Ovary (tissue), 9 donors: ENCODE measurements around the gene SAC3D1. TPM values are rescaled to one million over a fixed set of nuclear protein-coding genes. Genes with fewer than 3 reads are reported as not detected.

Source experiments
- DNase-seq, 5 donors: peaks; one replicate each; pipeline ENCODE4 v3.0.0-alpha.2; 2019 to 2020
- H3K27ac ChIP-seq, 2 donors: fragments of 200-600 bp; one replicate each; pipeline versions ENCODE4 v1.5.1 to v1.8.0; 2019 to 2022
- H3K27me3 ChIP-seq: fragments of 200-600 bp; one replicate; pipeline ENCODE4 v1.8.0; 2022
- H3K36me3 ChIP-seq: fragments of 200-600 bp; sonication (generic); one replicate; pipeline ENCODE4 v1.5.1; 2019
- H3K4me1 ChIP-seq: one replicate; pipeline ENCODE4 v1.8.1; 2013; ENCODE audit warnings: mild to moderate bottlenecking, moderate library complexity; ENCODE audit not compliant: insufficient read depth
- H3K4me3 ChIP-seq: fragments of 200-600 bp; sonication (generic); one replicate; pipeline ENCODE4 v1.5.1; 2017
- H3K9me3 ChIP-seq, 2 donors: fragments of 200-600 bp in 1 of 2; sonication (generic) in 1 of 2; one replicate each; pipeline versions ENCODE4 v1.5.1 to v1.8.1; 2013 to 2019; ENCODE audit warnings: mild to moderate bottlenecking in 1 of 2, moderate library complexity in 1 of 2
- CTCF ChIP-seq, 3 donors: fragments of 450-650 bp in 2 of 3; fragments of 200-600 bp in 1 of 3; IDR thresholded peaks; one replicate each; pipeline versions ENCODE4 v1.5.1 to v1.8.0; 2016 to 2022; ENCODE audit warnings: antibody characterized with exemption in 3 of 3, mild to moderate bottlenecking in 1 of 3
- EP300 ChIP-seq: sonication (generic); formaldehyde crosslinking; IDR thresholded peaks from one replicate; pipeline ENCODE4 v1.6.1; 2017; ENCODE audit warnings: antibody characterized with exemption
- POLR2A ChIP-seq: fragments of 450-650 bp; IDR thresholded peaks from one replicate; pipeline ENCODE4 v1.6.1; 2017; ENCODE audit warnings: antibody characterized with exemption, mild to moderate bottlenecking, moderate library complexity
- WGBS, 3 donors: extraction: QIAGEN DNeasy Blood & Tissue Kit in 1 of 3; methylation state at CpG; one replicate each; pipeline versions ENCODE4 v1.1.5 to v1.1.7; 2013 to 2017; 5-methylcytosine and 5-hydroxymethylcytosine counted together
- intact Hi-C, 4 donors: fragments of 100-400 bp; cut with DNase I; formaldehyde crosslinking; loops; one replicate each; pipeline versions ENCODE4 v1.11.0 to v1.15.1; 2022 to 2023
- polyA plus RNA-seq, 2 donors: library from polyadenylated mRNA; stranded (reverse); fragments of 200-250 nt in 1 of 2; fragments of 350-450 nt in 1 of 2; fragmentation: Illumina TruSeq in 1 of 2; extraction: RNeasy Lipid Tissue Mini Kit (QIAGEN cat#74804) in 1 of 2; gene quantifications; one replicate each; pipeline ENCODE4 v1.2.3, GENCODE V29; 2013 to 2014
- total RNA-seq, 7 donors: library from RNA; depleted of rRNA in 2 of 7; stranded (reverse); fragments of >200 nt in 2 of 7; fragmentation: NEBNext Ultra II Directional in 3 of 7; extraction: Animal tissue kit (Norgen Biotek cat#: 25700) in 3 of 7; gene quantifications; one replicate each; pipeline versions ENCODE4 v1.1.0 to v1.2.4, GENCODE V29; 2016 to 2023
- donor health status: DM: no; HTN: no; CAD: no; lungs with moderate emphysema.
- donor health status: DM: no; HTN: no; CAD: no.
- donor health status: Bipolar disorder and iron deficiency.
- donor health status: DM: yes; HTN: yes; CAD: no.
- donor health status: DM: no; HTN: no; CAD: no.
- donor health status: DM: yes; HTN: yes; CAD: no.

Gene SAC3D1
- total and polyA plus RNA-seq, 9 donors: 1.1 to 11.6 (median 7.7) TPM

DNA sequence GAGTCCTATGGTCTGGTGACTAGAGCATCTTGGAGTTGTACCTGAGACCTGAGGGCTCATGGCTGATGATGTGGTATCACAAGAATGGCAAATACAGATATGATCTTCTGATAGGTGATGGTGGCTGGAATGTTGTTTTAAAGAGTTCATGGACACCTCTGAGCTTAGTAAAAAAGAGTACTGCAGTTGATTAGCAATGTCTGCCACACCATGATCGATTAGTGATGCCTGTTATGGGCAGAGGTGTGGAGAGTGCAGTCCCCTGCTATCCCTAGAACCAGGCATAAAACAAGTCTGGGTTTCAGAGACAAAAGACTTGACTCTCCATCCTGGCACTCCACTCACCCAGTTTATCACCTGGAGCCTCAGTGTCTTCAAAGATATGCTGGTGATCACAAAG, 42.9 kb upstream of the SAC3D1 start:
- Histone ChIP-seq H3K9me3 (no peaks in the 10 kb centered on the region), H3K36me3 (no peaks in the 10 kb centered on the region), H3K4me3 (no peak overlapping the region), H3K27ac (no peak overlapping the region), H3K27me3 (no peaks in the 10 kb centered on the region), H3K4me1 (peaks cover 5% of the 10 kb centered on the region)
- no peak for DNase-seq
- intact Hi-C loops: no loop called here
- TF ChIP-seq CTCF (IDR thresholded peaks at IDR 0.05) (no peak), EP300 (no peak), POLR2A (no peak)
- WGBS, 3 donors: 81 to 92% (median 91%) methylated on average over 1 of the region's 1 CpG

DNA sequence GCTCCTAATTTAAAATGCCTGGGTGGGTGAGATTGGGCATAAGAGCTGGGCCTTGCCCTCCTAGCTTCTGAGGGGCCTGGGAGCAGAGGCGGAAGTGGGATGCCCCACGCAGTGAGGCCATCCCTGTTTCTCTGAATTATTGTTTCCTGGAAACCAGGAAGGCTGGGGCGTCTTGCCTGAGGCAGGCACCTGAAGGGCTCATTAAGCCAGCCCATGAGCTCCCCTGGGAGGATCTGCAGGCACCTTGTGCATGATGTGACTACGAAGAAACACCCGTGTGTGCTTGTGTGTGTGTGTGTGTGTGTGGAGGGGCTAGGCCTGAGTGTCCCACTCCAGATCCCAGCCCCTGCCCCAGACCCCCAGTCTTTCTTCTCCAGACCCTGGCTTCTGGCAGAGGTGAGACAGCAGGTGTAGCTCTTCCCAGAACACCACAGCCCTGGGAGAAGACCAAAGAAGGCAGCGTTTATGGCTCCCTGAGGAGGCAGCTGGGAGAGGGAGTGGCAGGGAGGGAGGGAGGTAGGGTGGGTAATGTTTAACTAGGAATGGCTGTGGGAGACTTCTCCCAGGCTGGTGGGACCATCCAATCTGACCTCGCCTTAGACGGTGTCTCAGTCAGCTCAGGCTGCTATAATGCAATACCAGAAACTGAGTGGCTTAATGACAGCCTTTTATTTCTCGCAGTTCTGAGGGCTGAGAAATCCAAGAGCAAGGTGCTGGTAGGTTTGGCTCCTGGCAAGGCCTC, 42.1 kb upstream of the SAC3D1 start:
- no peaks in the 10 kb centered on the region for H3K9me3 ChIP-seq
- no peaks in the 10 kb centered on the region for H3K27me3 ChIP-seq
- H3K36me3 ChIP-seq: no peaks in the 10 kb centered on the region
- 79 to 83% (median 79%) methylated on average over 9 of the region's 9 CpGs for WGBS, 3 donors
- TF ChIP-seq CTCF (IDR thresholded peaks at IDR 0.05) (no peak), EP300 (no peak), POLR2A (no peak)
- H3K27ac ChIP-seq: no peak overlapping the region
- no peak for DNase-seq
- H3K4me3 ChIP-seq: no peak overlapping the region
- intact Hi-C loops: no loop called here
- peaks cover 5% of the 10 kb centered on the region for H3K4me1 ChIP-seq

GRCh38 chr11:64999478-64999877, 41.5 kb upstream of the SAC3D1 start:
- DNase-seq: no peak
- Histone ChIP-seq H3K4me1 (peaks cover 5% of the 10 kb centered on the region), H3K9me3 (no peaks in the 10 kb centered on the region), H3K36me3 (no peaks in the 10 kb centered on the region), H3K27ac (no peak overlapping the region), H3K27me3 (no peaks in the 10 kb centered on the region), H3K4me3 (no peak overlapping the region)
- TF ChIP-seq EP300 (no peak), POLR2A (no peak), CTCF (IDR thresholded peaks at IDR 0.05) (no peak)
- WGBS, 3 donors: 86 to 94% (median 87%) methylated on average over 1 of the region's 1 CpG
- intact Hi-C loops: no loop called here

DNA sequence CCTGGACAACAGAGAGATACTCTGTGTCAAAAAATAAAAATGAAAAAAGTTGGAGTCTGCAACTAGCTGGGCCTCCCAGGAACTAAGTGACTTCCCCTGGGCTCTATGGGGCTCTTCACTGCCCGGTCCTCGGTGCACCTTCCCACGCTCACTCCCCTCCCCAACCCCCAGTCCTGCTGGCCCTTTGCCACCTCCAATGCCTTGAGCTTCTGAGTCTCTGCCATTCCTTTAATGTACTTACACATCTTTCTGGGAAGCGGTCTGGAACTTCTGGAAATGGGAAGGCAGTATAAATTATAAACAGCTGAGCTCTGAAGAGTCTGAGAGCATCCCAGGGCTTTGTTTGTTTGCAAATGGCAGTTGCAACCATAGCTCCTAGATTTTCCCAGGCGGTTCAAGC, 38.3 kb upstream of the SAC3D1 start:
- H3K4me1 ChIP-seq: no peaks in the 10 kb centered on the region
- no peaks in the 10 kb centered on the region for H3K36me3 ChIP-seq
- no peaks in the 10 kb centered on the region for H3K27me3 ChIP-seq
- DNase-seq: no peak
- 51 to 54% (median 51%) methylated on average over 5 of the region's 5 CpGs for WGBS, 3 donors
- no peaks in the 10 kb centered on the region for H3K9me3 ChIP-seq
- intact Hi-C loops: loop anchor here in 1 of 4 donors (10.0 kb wide), 1 partner anchor 158 kb away; the partner anchor contains the start of gene CDC42BPG
- no peak overlapping the region for H3K27ac ChIP-seq
- H3K4me3 ChIP-seq: no peak overlapping the region
- TF ChIP-seq POLR2A (no peak), CTCF (IDR thresholded peaks at IDR 0.05) (no peak), EP300 (no peak)
